Measurements from ENCODE around the gene LAD1. TPM values are rescaled to one million over a fixed set of nuclear protein-coding genes. Genes with fewer than 3 reads are reported as not detected.

Gene LAD1
- total and polyA plus RNA-seq, 9 of the 15 experiments (the other 6 are each of a cell fraction or from before 2014, with no cell fraction given), result 0.31 TPM; not detected in 8

- no peaks in the 10 kb centered on the region for H3K4me1 ChIP-seq (replicated peaks in 1 of 2; ENCODE audit: control insufficient read depth in 2 of 2, insufficient read depth in 2 of 2, low read length in 2 of 2)
- no peaks in the 10 kb centered on the region for H3K79me2 ChIP-seq (ENCODE audit: control insufficient read depth, insufficient read depth, low read length)
- no peaks in the 10 kb centered on the region for H3K36me3 ChIP-seq (ENCODE audit: control insufficient read depth, insufficient read depth, low read length)
- ATAC-seq (no peak), DNase-seq (ENCODE audit: extremely low read depth in 1 of 4, low spot score in 3 of 4) (no peak), FAIRE-seq (no peak)
- H3K4me3 ChIP-seq, result no peak overlapping the region
- ChIA-PET CTCF (ENCODE audit: low intra/inter-chr PET ratio) (interaction anchor here (0.7 to 1.7 kb wide), 4 partner anchors 14 to 93 kb away, joined by 3 to 7 read pairs (median 5); no protein-coding TSS in a partner anchor), POLR2A (interaction anchor here (0.5 to 1.0 kb wide), 6 partner anchors 16 to 211 kb away, joined by 3 read pairs; no protein-coding TSS in a partner anchor)
- in situ Hi-C loops (cut with MboI), result no loop called here
- WGBS (ENCODE audit: insufficient coverage, low coverage, missing lambda C conversion rate), result 0% methylated on average over 2 of the region's 2 CpGs
- intact Hi-C loops (cut with micrococcal nuclease), result loop anchor here (1.0 to 5.0 kb wide), 2 partner anchors 38 to 95 kb away; no protein-coding TSS in a partner anchor
- no peak overlapping the region for H3K9ac ChIP-seq (ENCODE audit: insufficient read depth in 1 of 2, low read depth in 2 of 2, low read length in 2 of 2)
- H3K4me2 ChIP-seq (ENCODE audit: insufficient read depth, low read length), result no peak overlapping the region
- no peaks in the 10 kb centered on the region for H3K9me1 ChIP-seq (ENCODE audit: control insufficient read depth, insufficient read depth, low read length)
- peaks cover 0 to 44% of the 10 kb centered on the region in 2 experiments; a peak in 2 of 5 replicates for H3K27me3 ChIP-seq (ENCODE audit: control insufficient read depth in 2 of 2, insufficient read depth in 2 of 2, low read length in 2 of 2)
- H2AFZ ChIP-seq (ENCODE audit: low read depth, low read length), result no peak overlapping the region
- BruUV-seq (replicated peaks), result no TSS peak
- H3K9me3 ChIP-seq (replicated peaks; ENCODE audit: control insufficient read depth, insufficient read depth, low read depth, low read length), result no peaks in the 10 kb centered on the region
- no peak overlapping the region for H3K27ac ChIP-seq (ENCODE audit: extremely low read depth, low read depth, low read length)
- peaks cover 19% of the 10 kb centered on the region for H4K20me1 ChIP-seq (replicated peaks; ENCODE audit: control insufficient read depth, insufficient read depth, low read length)
- TF ChIP-seq HNRNPK (IDR thresholded peaks at IDR 0.05; ENCODE audit: low read depth, low read length, poor library complexity, severe bottlenecking), result no peak
- TF ChIP-seq POU5F1 (IDR thresholded peaks at IDR 0.05; ENCODE audit: borderline replicate concordance, low read depth, low read length, partially characterized antibody), result no peak
- no peak for TF ChIP-seq BHLHE40 (IDR thresholded peaks at IDR 0.05; ENCODE audit: low read length)
- TF ChIP-seq ZNF407 (IDR thresholded peaks at IDR 0.05; ENCODE audit: low read depth), result no peak
- no peak for TF ChIP-seq ARID3B (CRISPR knock-in tag; IDR thresholded peaks at IDR 0.05; ENCODE audit: borderline replicate concordance)
- no peak for TF ChIP-seq CREB5 (CRISPR knock-in tag; IDR thresholded peaks at IDR 0.05)
- no peak for TF ChIP-seq MTA2 (IDR thresholded peaks at IDR 0.05; ENCODE audit: low read depth)
- no peak for TF ChIP-seq PYGO2 (tag; IDR thresholded peaks at IDR 0.05)
- TF ChIP-seq SMARCB1 (IDR thresholded peaks at IDR 0.05; ENCODE audit: insufficient read length, low read depth), result no peak
Measured at GRCh38 chr1:201346987-201347386, 52.1 kb downstream of the LAD1 start.

Measured in K562 (cell line).